ENCODE data around the gene PPP1R37.

Gene PPP1R37

GRCh38 chr19:45090606-45091005 lies 2.4 kb upstream of the PPP1R37 start:
- no peak for DNase-seq
- intact Hi-C loops (cut with DNase I) = loop anchor here (5.0 kb wide), 1 partner anchor 87 kb away; the partner anchor contains the start of genes BLOC1S3 and TRAPPC6A

- intact Hi-C loops (cut with DNase I) = loop anchor here (5.0 kb wide), 1 partner anchor 86 kb away; the partner anchor contains the start of genes BLOC1S3 and TRAPPC6A
- peak; percentile 98 to 100 (median 99) for DNase-seq
These were observed 1.7 kb upstream of the PPP1R37 start for GRCh38 chr19:45091031-45091923.

- DNase-seq = no peak
- intact Hi-C loops (cut with DNase I) = loop anchor here (5.0 kb wide), 1 partner anchor 83 kb away; the partner anchor contains the start of genes BLOC1S3 and TRAPPC6A
These were observed 1.2 kb downstream of the PPP1R37 start for GRCh38 chr19:45094137-45094536.

GRCh38 chr19:45094707-45095106 lies 1.7 kb downstream of the PPP1R37 start:
- DNase-seq = no peak
- intact Hi-C loops (cut with DNase I) = loop anchor here (5.0 kb wide), 1 partner anchor 83 kb away; the partner anchor contains the start of genes BLOC1S3 and TRAPPC6A

- DNase-seq = no peak
- intact Hi-C loops (cut with DNase I) = no loop called here
These were observed 2.8 kb downstream of the PPP1R37 start for GRCh38 chr19:45095496-45096413.

- no peak for DNase-seq
- intact Hi-C loops (cut with DNase I) = no loop called here
These were observed 3.7 kb downstream of the PPP1R37 start for GRCh38 chr19:45096700-45097099.

GRCh38 chr19:45097450-45097775 lies 4.4 kb downstream of the PPP1R37 start:
- intact Hi-C loops (cut with DNase I) = no loop called here
- DNase-seq = no peak

- peak in 26 of 42 donors; percentile 14 to 87 (median 52) for DNase-seq
- intact Hi-C loops (cut with DNase I) = no loop called here
These were observed 5.0 kb downstream of the PPP1R37 start for GRCh38 chr19:45097776-45098520.

GRCh38 chr19:45098521-45099466 lies 5.8 kb downstream of the PPP1R37 start:
- intact Hi-C loops (cut with DNase I) = no loop called here
- DNase-seq = peak in 41 of 42 donors; percentile 43 to 91 (median 72)

GRCh38 chr19:45099467-45100191 lies 6.7 kb downstream of the PPP1R37 start:
- DNase-seq = peak in 2 of 42 donors; percentile 9 to 21
- intact Hi-C loops (cut with DNase I) = no loop called here

- intact Hi-C loops (cut with DNase I) = no loop called here
- DNase-seq = no peak
These were observed 7.2 kb downstream of the PPP1R37 start for GRCh38 chr19:45100201-45100600.

GRCh38 chr19:45100846-45101252 lies 7.9 kb downstream of the PPP1R37 start:
- intact Hi-C loops (cut with DNase I) = no loop called here
- DNase-seq = no peak

- DNase-seq = no peak
- intact Hi-C loops (cut with DNase I) = no loop called here
These were observed 8.8 kb downstream of the PPP1R37 start for GRCh38 chr19:45101806-45102205.

- intact Hi-C loops (cut with DNase I) = no loop called here
- no peak for DNase-seq
These were observed 9.5 kb downstream of the PPP1R37 start for GRCh38 chr19:45102481-45102880.

- intact Hi-C loops (cut with DNase I) = no loop called here
- peak in 40 of 42 donors; percentile 29 to 80 (median 57) for DNase-seq
These were observed 10.2 kb downstream of the PPP1R37 start for GRCh38 chr19:45103156-45103507.

GRCh38 chr19:45103508-45104319 lies 10.7 kb downstream of the PPP1R37 start:
- DNase-seq = peak in 2 of 42 donors; percentile 33 to 46
- intact Hi-C loops (cut with DNase I) = no loop called here

All from head of caudate nucleus (tissue), 42 donors.